ENCODE data around the gene UNC119.
A peak's percentile ranks its signal among the peaks of the same experiment; 100 is the strongest.
"Not testable (repeated sequence)": the region's sequence is repeated elsewhere in the genome, so short reads cannot be mapped to it uniquely, and the experiment has no call there.

The UNC119 gene

GRCh38 chr17:28540231-28540630, 12.2 kb downstream of the UNC119 start:
- no peak for DNase-seq

DNA sequence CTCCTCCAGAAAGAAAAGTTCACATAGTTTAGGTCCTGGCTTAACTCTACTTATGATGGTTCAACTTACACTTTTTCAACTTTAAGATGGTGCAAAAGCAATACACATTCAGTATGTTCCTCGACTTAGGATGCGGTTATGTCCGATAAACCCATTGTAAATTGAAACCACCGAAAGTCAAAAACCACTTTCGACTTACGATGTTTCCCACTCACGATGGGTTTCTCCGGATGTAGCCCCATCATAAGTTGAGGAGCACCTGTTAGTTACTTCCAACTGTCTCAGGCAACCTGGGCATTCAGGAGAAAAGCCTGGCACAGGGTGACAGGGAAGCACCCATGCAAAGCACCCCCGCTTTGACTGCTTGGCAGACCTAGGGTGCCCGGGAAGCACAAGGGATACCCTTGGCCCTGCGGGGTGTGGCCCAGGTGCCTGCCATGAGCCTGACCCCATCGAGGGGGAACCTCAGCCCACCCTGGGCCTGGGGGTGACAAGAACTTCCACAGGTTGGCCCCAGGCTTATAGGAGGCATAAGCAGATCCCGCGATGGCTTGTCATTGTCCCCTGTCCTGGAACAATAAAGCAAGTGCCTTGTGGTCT, 14.0 kb downstream of the UNC119 start:
- no peak for DNase-seq

- DNase-seq, result no peak
These were observed 15.2 kb downstream of the UNC119 start for GRCh38 chr17:28537219-28537610.

- DNase-seq, result no peak
These were observed 15.7 kb downstream of the UNC119 start for GRCh38 chr17:28536532-28537218.

- DNase-seq, result no peak
These were observed 17.6 kb downstream of the UNC119 start for GRCh38 chr17:28534740-28535375.

- DNase-seq, result no peak
These were observed 19.2 kb downstream of the UNC119 start for GRCh38 chr17:28533091-28533807.

DNA sequence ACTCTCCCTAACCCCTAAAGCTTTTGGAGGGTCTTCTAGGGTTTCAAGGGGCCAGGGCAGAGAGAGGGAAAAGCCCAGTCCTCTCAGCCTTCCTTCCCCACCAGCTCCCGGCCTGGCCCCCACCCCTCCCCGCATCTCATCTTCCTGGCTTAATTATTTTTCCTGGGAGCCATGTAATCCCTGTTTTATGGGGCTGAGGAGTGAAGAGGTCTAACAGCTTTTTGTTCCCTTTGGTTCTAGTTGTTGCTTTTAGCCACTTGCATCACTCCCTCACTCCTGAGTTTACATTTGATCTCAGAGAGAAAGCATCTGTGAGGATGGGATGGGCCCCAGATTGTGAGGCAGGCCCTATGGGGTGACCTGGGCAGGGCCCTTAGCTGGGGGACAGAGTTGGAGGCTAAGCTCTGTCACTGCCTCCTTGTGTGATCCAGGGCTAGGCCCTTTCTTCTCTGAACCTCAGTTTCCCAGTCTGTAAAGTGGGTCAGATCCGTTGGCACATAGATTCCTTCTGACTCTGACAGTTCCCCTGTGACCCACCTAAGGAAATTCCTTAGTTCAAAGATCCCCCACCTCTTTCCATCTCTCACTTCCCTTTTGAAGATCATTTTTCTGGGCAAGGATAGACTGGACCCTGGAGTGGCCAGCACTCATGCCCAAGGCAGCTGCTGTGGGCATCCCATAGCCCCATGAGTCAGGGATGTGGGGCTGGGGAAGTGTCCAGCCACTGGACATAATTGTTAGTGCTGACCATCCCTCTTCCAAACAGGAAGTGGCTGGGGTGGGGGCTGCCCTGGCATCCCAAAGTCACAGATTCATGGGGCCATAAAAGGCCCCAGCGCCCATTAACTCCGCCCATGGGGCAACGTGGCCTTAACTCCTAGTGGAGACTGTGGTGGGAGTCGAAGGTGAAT, 20.1 kb downstream of the UNC119 start:
- no peak for DNase-seq

DNA sequence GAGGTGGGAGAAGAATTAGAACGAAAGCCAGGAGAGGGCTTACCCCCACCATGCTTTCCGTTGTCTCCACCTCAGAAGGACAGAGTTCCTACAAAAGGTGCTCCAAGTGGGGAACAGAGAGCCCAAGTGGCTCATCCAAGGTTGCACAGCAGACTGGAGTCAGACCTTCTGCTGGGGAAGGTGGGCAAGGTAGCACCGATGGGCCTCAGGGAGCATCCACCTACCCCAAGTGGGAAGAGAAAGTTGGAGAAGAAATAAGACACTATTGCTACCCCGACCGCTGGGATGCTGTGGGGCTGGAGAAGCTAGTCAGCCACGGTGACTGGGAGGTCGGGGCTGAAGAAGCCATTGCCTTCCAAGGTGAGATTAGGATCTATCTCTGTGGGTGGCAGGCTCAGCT, 21.5 kb downstream of the UNC119 start:
- no peak for DNase-seq

GRCh38 chr17:28530250-28530649, 22.2 kb downstream of the UNC119 start:
- no peak for DNase-seq

DNA sequence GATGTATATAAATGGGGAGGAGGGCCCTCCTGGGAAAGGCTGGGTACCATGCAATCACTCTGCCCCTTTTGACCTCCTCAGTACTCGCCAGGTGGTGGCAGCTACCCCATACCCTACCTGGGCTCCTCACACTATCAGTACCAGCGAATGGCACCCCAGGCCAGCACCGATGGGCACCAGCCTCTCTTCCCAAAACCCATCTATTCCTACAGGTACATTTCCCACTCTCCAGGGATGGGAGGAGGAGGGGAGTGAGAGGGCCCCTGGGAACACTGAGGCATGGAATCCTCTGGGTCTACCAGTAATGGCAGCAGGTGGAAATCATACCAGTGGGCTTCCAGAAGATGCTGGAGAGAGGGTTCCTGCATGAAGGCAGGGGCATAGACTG, 23.4 kb downstream of the UNC119 start:
- no peak for DNase-seq

DNA sequence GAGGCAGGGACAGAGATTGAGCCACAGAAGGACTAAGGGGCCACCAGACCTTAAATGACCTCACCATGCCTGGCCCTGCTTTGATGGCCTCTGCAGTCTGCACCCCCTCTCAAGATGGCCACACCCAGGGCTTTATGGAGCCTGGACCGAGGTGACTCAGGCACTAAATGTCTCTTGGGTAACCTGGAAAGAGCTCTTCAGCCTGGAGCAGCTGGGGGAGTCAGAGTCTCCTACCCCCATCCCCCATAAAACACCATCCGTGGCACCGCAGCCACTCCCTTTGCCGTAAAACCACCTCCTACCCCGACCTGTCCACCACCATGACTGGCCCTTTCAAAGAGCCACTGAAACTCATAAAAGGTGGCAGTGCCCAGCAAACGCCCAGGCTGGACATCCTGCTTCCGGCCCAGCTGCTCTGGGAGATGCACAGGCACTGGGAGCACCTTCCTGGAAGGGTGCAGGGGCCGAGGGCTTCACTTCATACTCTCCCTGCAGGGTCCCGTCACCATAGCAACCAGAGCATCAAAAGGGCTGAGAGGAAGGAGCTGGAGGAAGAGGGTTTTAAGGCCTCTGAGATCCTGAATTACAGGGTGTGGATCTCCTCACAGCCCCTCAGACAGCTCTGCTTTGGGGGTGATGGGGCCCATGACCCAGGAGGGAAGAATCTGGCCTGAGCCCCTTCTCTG, 24.0 kb downstream of the UNC119 start:
- DNase-seq, result no peak

DNA sequence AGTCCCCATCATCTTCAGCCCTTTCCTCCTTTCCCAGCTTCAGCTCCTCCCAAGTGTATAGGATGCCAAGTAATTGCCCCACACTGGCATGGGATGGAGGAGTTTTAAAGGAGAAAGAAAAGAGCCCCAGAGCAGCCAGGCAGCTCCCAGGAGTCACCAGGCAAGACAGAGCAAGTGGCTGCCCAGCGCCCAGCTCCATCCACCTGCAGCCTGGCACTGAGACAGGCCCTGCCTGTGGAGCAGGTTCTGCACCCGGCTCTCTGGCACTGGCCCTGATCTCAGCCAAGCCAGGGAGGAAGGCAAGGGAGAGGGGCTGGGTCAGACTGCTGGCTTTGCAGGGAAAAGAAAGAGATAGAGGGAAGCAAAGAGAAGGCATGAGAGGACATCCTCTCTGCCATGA, 24.6 kb downstream of the UNC119 start:
- no peak for DNase-seq

DNA sequence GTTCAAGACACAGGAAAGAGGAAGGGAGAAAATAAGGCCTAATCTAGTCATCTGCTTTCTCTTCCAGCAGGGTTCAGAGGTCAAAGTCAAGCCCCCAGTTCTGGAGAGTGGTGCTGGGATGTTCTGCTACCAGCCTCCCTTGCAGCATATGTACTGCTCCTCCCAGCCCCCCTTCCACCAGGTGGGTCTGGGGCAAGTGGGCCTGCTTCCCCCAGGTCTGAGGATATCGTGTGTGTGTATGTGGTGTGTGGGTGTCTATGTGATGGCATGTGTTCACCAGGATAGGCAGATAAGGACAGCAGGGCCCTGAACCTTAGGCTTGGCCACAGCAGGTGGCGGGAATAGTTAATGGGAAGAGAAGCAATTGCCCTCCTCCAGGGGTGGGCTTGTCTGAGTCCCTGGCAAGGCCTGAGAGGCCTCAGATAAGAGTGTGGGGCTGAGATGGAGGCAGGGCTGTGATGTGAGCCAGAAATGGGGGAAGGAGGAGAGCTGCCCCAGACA, 25.2 kb downstream of the UNC119 start:
- DNase-seq, result no peak

DNA sequence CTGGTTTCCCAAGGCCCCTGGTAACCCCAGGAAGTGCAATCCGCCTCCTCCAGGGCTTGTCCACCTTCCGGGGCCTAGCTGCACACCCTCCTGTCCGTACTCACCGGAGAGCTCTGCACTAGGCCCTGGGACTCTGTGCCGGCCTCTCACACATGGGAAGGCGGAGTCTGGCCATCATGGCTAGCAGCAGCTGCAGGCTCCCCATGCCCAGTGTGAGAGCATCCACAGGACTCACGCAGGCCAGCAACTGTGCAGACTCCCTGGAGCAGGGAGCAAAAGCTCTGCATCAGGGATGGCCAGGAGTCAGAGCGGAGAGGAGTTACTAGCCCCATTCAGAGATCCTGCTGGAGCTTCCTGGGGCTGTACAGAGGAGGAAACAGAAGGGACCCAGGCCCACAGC, 26.0 kb downstream of the UNC119 start:
- no peak for DNase-seq

DNA sequence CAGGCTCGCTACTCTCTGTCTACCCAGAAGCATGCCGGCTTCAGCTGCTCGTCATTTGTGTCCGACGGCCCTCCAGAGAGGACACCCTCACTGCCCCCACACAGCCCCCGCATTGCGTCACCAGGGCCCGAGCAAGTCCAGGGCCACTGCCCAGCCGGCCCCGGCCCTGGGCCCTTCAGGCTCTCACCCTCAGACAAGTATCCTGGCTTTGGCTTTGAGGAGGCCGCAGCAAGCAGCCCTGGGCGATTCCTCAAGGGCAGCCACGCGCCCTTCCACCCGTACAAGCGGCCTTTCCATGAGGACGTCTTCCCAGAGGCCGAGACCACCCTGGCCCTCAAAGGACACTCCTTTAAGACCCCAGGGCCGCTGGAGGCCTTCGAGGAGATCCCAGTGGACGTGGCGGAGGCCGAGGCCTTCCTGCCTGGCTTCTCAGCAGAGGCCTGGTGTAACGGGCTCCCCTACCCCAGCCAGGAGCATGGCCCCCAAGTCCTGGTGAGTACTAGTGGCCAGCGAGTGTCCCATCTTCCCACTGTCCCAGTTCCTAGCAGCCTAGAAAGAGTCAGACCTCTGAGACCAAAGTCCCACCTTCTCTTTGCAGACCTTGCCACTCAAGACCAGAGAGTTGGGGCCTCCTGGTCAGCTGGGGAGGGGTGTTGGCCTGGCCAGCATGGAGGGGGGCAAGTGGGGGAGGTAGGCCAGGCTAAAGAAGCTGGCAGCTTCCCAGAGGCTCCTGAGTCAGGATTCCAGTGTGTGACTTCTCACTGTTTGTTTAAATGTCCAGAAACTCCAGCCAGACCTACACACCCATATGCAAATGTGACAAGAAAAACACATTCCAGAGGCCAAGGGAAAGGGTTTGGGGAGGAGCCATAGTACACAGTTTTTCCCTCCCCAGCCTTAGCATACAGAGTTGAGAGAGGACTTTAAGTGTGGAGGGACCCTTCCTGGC, 27.7 kb downstream of the UNC119 start:
- DNase-seq, result peak; percentile 41

GRCh38 chr17:28523876-28524275, 28.5 kb downstream of the UNC119 start:
- no peak for DNase-seq

- DNase-seq, result no peak
These were observed 29.2 kb downstream of the UNC119 start for GRCh38 chr17:28523186-28523585.

DNA sequence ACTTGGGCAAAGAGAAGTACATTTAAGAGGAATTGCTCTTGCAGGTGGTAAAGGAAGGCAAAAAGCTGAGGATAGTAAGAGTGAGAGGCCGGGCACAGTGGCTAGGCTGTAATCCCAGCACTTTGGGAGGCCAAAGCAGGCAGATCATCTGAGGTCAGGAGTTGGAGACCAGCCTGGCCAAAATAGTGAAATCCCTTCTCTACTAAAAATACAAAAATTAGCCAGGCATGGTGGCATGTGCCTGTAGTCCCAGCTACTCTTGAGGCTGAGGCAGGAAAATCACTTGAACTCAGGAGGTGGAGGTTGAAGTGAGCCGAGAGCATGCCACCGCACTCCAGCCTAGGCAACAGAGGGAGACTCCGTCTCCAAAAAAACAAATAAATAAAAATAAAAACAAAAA, 30.1 kb downstream of the UNC119 start:
- not testable (repeated sequence) for DNase-seq

- DNase-seq, result no peak
These were observed 30.9 kb downstream of the UNC119 start for GRCh38 chr17:28521311-28522085.

DNA sequence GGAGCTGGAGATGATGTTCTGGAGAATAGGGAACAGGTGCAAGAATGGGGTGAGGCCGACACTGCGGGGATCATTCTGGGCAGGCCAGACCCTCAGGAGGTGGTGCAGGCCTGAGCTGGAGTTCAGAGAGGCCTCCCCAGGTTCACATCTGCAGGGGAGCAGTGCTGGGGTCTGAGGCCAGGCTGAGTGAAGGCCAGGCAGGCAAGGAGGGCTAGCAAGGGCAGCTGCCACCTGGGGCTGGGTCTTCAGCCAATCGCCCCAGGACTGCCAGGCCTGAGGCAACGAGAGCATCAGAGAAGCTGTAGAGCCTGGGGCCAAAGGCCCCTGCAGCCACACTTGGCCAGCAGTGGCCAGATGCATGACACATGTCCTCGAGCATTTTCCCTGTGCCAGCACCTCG, 31.7 kb downstream of the UNC119 start:
- no peak for DNase-seq
